Activated CD8-positive, alpha-beta T cell treated with anti-CD3 and anti-CD28 coated beads for 36 hours (primary cell): ENCODE results near the gene MACF1. TPM values are rescaled to one million over a fixed set of nuclear protein-coding genes. Genes with fewer than 3 reads are reported as not detected.

Experiments
- ATAC-seq: fragments of 200-7000 bp; cut with Tn5 transposase; one replicate; pipeline ENCODE4 v1.10.0; 2021; ENCODE audit warnings: mild to moderate bottlenecking, moderate library complexity
- CTCF ChIA-PET: fragments of 350-600 bp; sonication (Branson Sonifier 250); formaldehyde crosslinking; loops from one replicate; lab custom pipeline; 2021; ENCODE audit warnings: antibody characterized with exemption; lab: Charles Lee
- POLR2A ChIA-PET: fragments of 350-600 bp; sonication (Branson Sonifier 250); formaldehyde crosslinking; loops from one replicate; lab custom pipeline; 2021; ENCODE audit warnings: antibody characterized with exemption; lab: Charles Lee
- DNase-seq: peaks from one replicate; pipeline ENCODE4 v3.0.0-alpha.2; 2020
- H3K27ac Mint-ChIP-seq: one replicate; pipeline ENCODE4 v1.8.0; 2021; ENCODE audit warnings: mild to moderate bottlenecking, mixed read lengths
- H3K27me3 Mint-ChIP-seq: one replicate; pipeline ENCODE4 v1.8.0; 2021; ENCODE audit warnings: mixed read lengths
- H3K36me3 Mint-ChIP-seq: one replicate; pipeline ENCODE4 v1.8.0; 2021; ENCODE audit warnings: low read depth, mixed read lengths
- H3K4me1 Mint-ChIP-seq: one replicate; pipeline ENCODE4 v1.8.0; 2021; ENCODE audit warnings: low read depth, mixed read lengths
- H3K4me3 Mint-ChIP-seq: one replicate; pipeline ENCODE4 v1.8.0; 2021; ENCODE audit warnings: mild to moderate bottlenecking, moderate library complexity, mixed read lengths
- H3K9me3 Mint-ChIP-seq: one replicate; pipeline ENCODE4 v1.8.0; 2021; ENCODE audit warnings: mixed read lengths
- CTCF ChIP-seq: fragments of 200-600 bp; IDR thresholded peaks from one replicate; pipeline ENCODE4 v1.8.0; 2022; ENCODE audit warnings: antibody characterized with exemption, mild to moderate bottlenecking
- intact Hi-C: fragments of 100-400 bp; cut with micrococcal nuclease; formaldehyde crosslinking; loops from one replicate; pipeline ENCODE4 v1.10.0; 2022
- total RNA-seq, 2 experiments: library from RNA; stranded (reverse); gene quantifications; one replicate each; pipeline ENCODE4 v1.2.3, GENCODE V29; 2021

MACF1 gene
- total RNA-seq, 2 experiments from 2014 or later = 201 to 215 TPM

- Mint-ChIP-seq H3K27me3 (no peaks in the 10 kb centered on the region), H3K9me3 (peaks cover 4% of the 10 kb centered on the region), H3K27ac (peak overlapping the region; percentile 19), H3K4me3 (no peak overlapping the region), H3K4me1 (peaks cover 41% of the 10 kb centered on the region), H3K36me3 (peaks cover 26% of the 10 kb centered on the region)
- TF ChIP-seq CTCF = no peak
- POLR2A ChIA-PET = interaction anchor here (1.1 to 6.3 kb wide), 5 partner anchors 9 to 185 kb away, joined by 5 to 85 read pairs (median 10); partner anchors contain the start of gene MACF1
- DNase-seq (no peak), ATAC-seq (no peak)
- CTCF ChIA-PET = interaction anchor here (1.1 to 6.3 kb wide), 8 partner anchors 8 to 46 kb away, joined by 4 to 80 read pairs (median 9); partner anchors contain the start of gene MACF1
- intact Hi-C loops = loop anchor here (1.0 kb wide), 1 partner anchor 7 kb away; no protein-coding TSS in a partner anchor
These were observed 9.1 kb downstream of the MACF1 start for GRCh38 chr1:39213511-39214002.

- Mint-ChIP-seq H3K4me1 (peaks cover 45% of the 10 kb centered on the region), H3K4me3 (peak overlapping the region; percentile 5)
- intact Hi-C loops = loop anchor here (1.0 kb wide), 1 partner anchor 8 kb away; no protein-coding TSS in a partner anchor
These were observed 9.7 kb downstream of the MACF1 start for GRCh38 chr1:39214021-39214713.

GRCh38 chr1:39214714-39214997 lies 10.2 kb downstream of the MACF1 start:
- H3K36me3 Mint-ChIP-seq = peaks cover 30% of the 10 kb centered on the region
- H3K9me3 Mint-ChIP-seq = peaks cover 4% of the 10 kb centered on the region
- DNase-seq (no peak), ATAC-seq (no peak)
- H3K27ac Mint-ChIP-seq = peak overlapping the region; percentile 90
- intact Hi-C loops = loop anchor here (1.0 kb wide), 1 partner anchor 8 kb away; no protein-coding TSS in a partner anchor
- H3K4me1 Mint-ChIP-seq = peaks cover 45% of the 10 kb centered on the region
- H3K27me3 Mint-ChIP-seq = no peaks in the 10 kb centered on the region
- CTCF ChIA-PET = interaction anchor here (0.6 to 6.3 kb wide), 9 partner anchors 9 to 45 kb away, joined by 3 to 80 read pairs (median 6); partner anchors contain the start of gene MACF1
- POLR2A ChIA-PET = interaction anchor here (0.6 to 6.3 kb wide), 9 partner anchors 9 to 242 kb away, joined by 3 to 85 read pairs (median 7); partner anchors contain the start of gene MACF1
- H3K4me3 Mint-ChIP-seq = peak overlapping the region; percentile 79
- TF ChIP-seq CTCF = no peak

More at GRCh38 chr1:39214021-39214713, 9.7 kb downstream of the MACF1 start:
- peaks cover 4% of the 10 kb centered on the region for H3K9me3 Mint-ChIP-seq
- ATAC-seq = no peak
- peak overlapping the region; percentile 90 for H3K27ac Mint-ChIP-seq
- no peak for DNase-seq
- ChIA-PET CTCF (interaction anchor here (0.6 to 6.3 kb wide), 9 partner anchors 9 to 45 kb away, joined by 3 to 80 read pairs (median 6); partner anchors contain the start of gene MACF1), POLR2A (interaction anchor here (1.1 to 6.3 kb wide), 7 partner anchors 9 to 184 kb away, joined by 5 to 85 read pairs (median 8); partner anchors contain the start of gene MACF1)
- H3K27me3 Mint-ChIP-seq = no peaks in the 10 kb centered on the region
- TF ChIP-seq CTCF = no peak
- H3K36me3 Mint-ChIP-seq = peaks cover 31% of the 10 kb centered on the region

- Mint-ChIP-seq H3K4me1 (peaks cover 45% of the 10 kb centered on the region), H3K27me3 (no peaks in the 10 kb centered on the region), H3K36me3 (peaks cover 28% of the 10 kb centered on the region), H3K4me3 (peak overlapping the region; percentile 79), H3K27ac (peak overlapping the region; percentile 90), H3K9me3 (peaks cover 4% of the 10 kb centered on the region)
- ChIA-PET CTCF (interaction anchor here (0.6 to 6.3 kb wide), 10 partner anchors 10 to 195 kb away, joined by 3 to 80 read pairs (median 6); partner anchors contain the start of gene MACF1), POLR2A (interaction anchor here (0.6 to 6.3 kb wide), 14 partner anchors 8 to 359 kb away, joined by 3 to 85 read pairs (median 4); partner anchors contain the start of gene MACF1)
- ATAC-seq (peak; percentile 75), DNase-seq (peak; percentile 65)
- intact Hi-C loops = loop anchor here (1.0 kb wide), 1 partner anchor 9 kb away; no protein-coding TSS in a partner anchor
- TF ChIP-seq CTCF = no peak
These were observed 10.7 kb downstream of the MACF1 start for GRCh38 chr1:39214998-39215873.
